Upper lobe of left lung (tissue), 6 donors: ENCODE measurements around the gene GFOD2. TPM values are rescaled to one million over a fixed set of nuclear protein-coding genes. Genes with fewer than 3 reads are reported as not detected.

Experiments
- ATAC-seq, 2 donors: fragments of 200-7000 bp; cut with Tn5 transposase; one replicate each; pipeline ENCODE4 v1.9.1; 2022; ENCODE audit warnings: mild to moderate bottlenecking in 2 of 2, moderate library complexity in 2 of 2; ENCODE audit not compliant: low FRiP score in 2 of 2
- DNase-seq, 2 donors: peaks; one replicate each; pipeline ENCODE4 v3.0.0-alpha.2; 2019 to 2020
- H3K27ac ChIP-seq, 4 donors: fragments of 200-600 bp; sonication (generic); one replicate each; pipeline ENCODE4 v1.5.1; 2016 to 2019
- H3K27me3 ChIP-seq, 4 donors: fragments of 200-600 bp; sonication (generic); one replicate each; pipeline ENCODE4 v1.5.1; 2017 to 2019
- H3K36me3 ChIP-seq, 4 donors: fragments of 200-600 bp; sonication (generic); one replicate each; pipeline ENCODE4 v1.5.1; 2016 to 2019
- H3K4me1 ChIP-seq, 4 donors: fragments of 200-600 bp; sonication (generic); one replicate each; pipeline ENCODE4 v1.5.1; 2018 to 2019
- H3K4me3 ChIP-seq, 4 donors: fragments of 200-600 bp; sonication (generic); one replicate each; pipeline ENCODE4 v1.5.1; 2017 to 2019; ENCODE audit warnings: mild to moderate bottlenecking in 2 of 4, moderate library complexity in 1 of 4
- H3K9me3 ChIP-seq, 4 donors: fragments of 200-600 bp; sonication (generic); one replicate each; pipeline ENCODE4 v1.5.1; 2018 to 2019
- CTCF ChIP-seq, 6 experiments: fragments of 450-650 bp in 4 of 6; fragments of 200-600 bp in 2 of 6; sonication (generic) in 2 of 6; IDR thresholded peaks; one replicate each; pipeline ENCODE4 v1.5.1; 2016 to 2019; ENCODE audit warnings: antibody characterized with exemption in 6 of 6
- EP300 ChIP-seq, 4 donors: sonication (generic); formaldehyde crosslinking; IDR thresholded peaks; one replicate each; pipeline ENCODE4 v1.5.1; 2017; ENCODE audit warnings: antibody characterized with exemption in 4 of 4, control low read depth in 2 of 4
- POLR2A ChIP-seq, 4 donors: fragments of 450-650 bp; IDR thresholded peaks; one replicate each; pipeline ENCODE4 v1.5.1; 2016 to 2017; ENCODE audit warnings: antibody characterized with exemption in 4 of 4, mild to moderate bottlenecking in 2 of 4
- POLR2AphosphoS5 ChIP-seq, 2 donors: sonication (generic); formaldehyde crosslinking; IDR thresholded peaks; one replicate each; pipeline ENCODE4 v1.5.1; 2017; ENCODE audit warnings: antibody characterized with exemption in 2 of 2
- WGBS, 2 donors: methylation state at CpG; one replicate each; pipeline ENCODE4 v1.1.5; 2017 to 2018; 5-methylcytosine and 5-hydroxymethylcytosine counted together
- total RNA-seq, 6 donors: library from RNA; depleted of rRNA in 4 of 6; stranded (reverse); fragments of >200 nt in 4 of 6; gene quantifications; one replicate each; pipeline versions ENCODE4 v1.1.0 to v1.2.1, GENCODE V29; 2016 to 2021
- donor health status: DM: no; HTN: no; CAD: no; lungs with moderate emphysema.
- donor health status: DM: no; HTN: yes; CAD: no; lungs with severe emphysema.

Gene GFOD2
- total RNA-seq, 6 donors from 2014 or later, result 14.3 to 21.0 (median 17.0) TPM

- peak in 1 of 2 donors; percentile 78 for DNase-seq
- Histone ChIP-seq H3K4me3 (no peak overlapping the region), H3K27me3 (no peaks in the 10 kb centered on the region), H3K27ac (no peak overlapping the region), H3K36me3 (peaks cover 0 to 32% (median 18%) of the 10 kb centered on the region in 4 donors), H3K4me1 (peaks cover 28 to 43% (median 30%) of the 10 kb centered on the region in 4 donors), H3K9me3 (no peaks in the 10 kb centered on the region)
- no peak for ATAC-seq
- WGBS, 2 donors, result 94 to 100% methylated on average over 3 to 31 of the region's 34 CpGs
- TF ChIP-seq EP300 (IDR thresholded peaks at IDR 0.05) (no peak), CTCF (IDR thresholded peaks at IDR 0.05) (no peak), POLR2A (IDR thresholded peaks at IDR 0.05) (no peak), POLR2AphosphoS5 (IDR thresholded peaks at IDR 0.05) (no peak)
Observed at GRCh38 chr16:67661886-67662652, 57.0 kb downstream of the GFOD2 start.

GRCh38 chr16:67661101-67661761 is 57.9 kb downstream of the GFOD2 start:
- Histone ChIP-seq H3K4me3 (peak overlapping the region; percentile 30 to 88 (median 82)), H3K27me3 (no peaks in the 10 kb centered on the region), H3K27ac (peak overlapping the region; percentile 86 to 92 (median 90)), H3K36me3 (peaks cover 0 to 33% (median 23%) of the 10 kb centered on the region in 4 donors), H3K9me3 (no peaks in the 10 kb centered on the region), H3K4me1 (peaks cover 25 to 36% (median 26%) of the 10 kb centered on the region in 4 donors)
- DNase-seq (peak in 1 of 2 donors; percentile 87), ATAC-seq (no peak)
- TF ChIP-seq EP300 (IDR thresholded peaks at IDR 0.05) (no peak), CTCF (IDR thresholded peaks at IDR 0.05) (no peak), POLR2A (IDR thresholded peaks at IDR 0.05) (no peak), POLR2AphosphoS5 (IDR thresholded peaks at IDR 0.05) (no peak)
- WGBS, 2 donors, result 2 to 3% methylated on average over 21 to 26 of the region's 39 CpGs

- Histone ChIP-seq H3K4me3 (peak within 1 kb of the TSS; percentile 76 to 90 (median 88)), H3K36me3 (peaks cover 0 to 33% (median 23%) of the 10 kb centered on the region in 4 donors), H3K27ac (peak within 1 kb of the TSS; percentile 86 to 92 (median 90)), H3K9me3 (no peaks in the 10 kb centered on the region), H3K4me1 (peaks cover 19 to 30% (median 20%) of the 10 kb centered on the region in 4 donors), H3K27me3 (no peaks in the 10 kb centered on the region)
- peak; percentile 89 to 93 for ATAC-seq
- TF ChIP-seq CTCF (IDR thresholded peaks at IDR 0.05) (peak in 4 of 6 experiments; percentile 33 to 72 (median 60)), POLR2AphosphoS5 (IDR thresholded peaks at IDR 0.05) (peak; percentile 10 to 49), POLR2A (IDR thresholded peaks at IDR 0.05) (peak in 2 of 4 donors; percentile 21 to 49), EP300 (IDR thresholded peaks at IDR 0.05) (no peak)
- WGBS, 2 donors, result 0% methylated on average over 42 of the region's 48 CpGs; no CpG with 5 or more reads in 1 of the 2 donors
- DNase-seq, result peak; percentile 96 to 97
Observed at GRCh38 chr16:67660564-67661028, 58.5 kb downstream of the GFOD2 start, which contains the start of gene PARD6A. Gene PARD6A (plus strand): TSS chr16:67660960. CDS start chr16:67661039, 79 bp downstream.

- TF ChIP-seq POLR2AphosphoS5 (IDR thresholded peaks at IDR 0.05), result peak; percentile 76 to 86
- no peak for TF ChIP-seq CTCF (IDR thresholded peaks at IDR 0.05)
- peak in 3 of 4 donors; percentile 43 to 91 (median 64) for TF ChIP-seq POLR2A (IDR thresholded peaks at IDR 0.05)
Observed at GRCh38 chr16:67659675-67660563, 59.2 kb downstream of the GFOD2 start, which contains the start of gene ACD. Gene ACD (minus strand): TSS chr16:67660260. CDS start chr16:67660220, 40 bp downstream.

More at GRCh38 chr16:67659675-67660563, 59.2 kb downstream of the GFOD2 start, which contains the start of gene ACD:
- ATAC-seq, result peak; percentile 95 to 96
- peak; percentile 91 to 99 for DNase-seq
- no peaks in the 10 kb centered on the region for H3K27me3 ChIP-seq
- 0% methylated on average over 1 to 53 of the region's 83 CpGs for WGBS, 2 donors
- peaks cover 16 to 25% (median 17%) of the 10 kb centered on the region in 4 donors for H3K4me1 ChIP-seq
- peak within 1 kb of the TSS; percentile 86 to 92 (median 90) for H3K27ac ChIP-seq
- H3K4me3 ChIP-seq, result peak within 1 kb of the TSS; percentile 76 to 90 (median 88)
- no peaks in the 10 kb centered on the region for H3K9me3 ChIP-seq
- H3K36me3 ChIP-seq, result peaks cover 0 to 31% (median 23%) of the 10 kb centered on the region in 4 donors
